A673 (cell line): ENCODE data around the gene KRCC1.

Experiments
- EZH2 ChIP-seq: fragments of 200-600 bp; sonication (generic); IDR thresholded peaks from 2 replicates; pipeline ENCODE4 v1.6.1; 2017; ENCODE audit warnings: borderline replicate concordance, low read depth, mild to moderate bottlenecking, mixed read lengths, antibody characterized with exemption, low read length; ENCODE audit not compliant: poor library complexity, severe bottlenecking
- TF ChIP-seq, protein P1 (sequence below): fragments of 300-800, 200-600 bp; sonication (generic); conservative IDR thresholded peaks from 2 replicates; pipeline ENCODE4 v1.5.1; 2017; ENCODE audit warnings: low read depth, mild to moderate bottlenecking, antibody characterized with exemption, low read length, moderate library complexity, mixed read lengths

DNA sequence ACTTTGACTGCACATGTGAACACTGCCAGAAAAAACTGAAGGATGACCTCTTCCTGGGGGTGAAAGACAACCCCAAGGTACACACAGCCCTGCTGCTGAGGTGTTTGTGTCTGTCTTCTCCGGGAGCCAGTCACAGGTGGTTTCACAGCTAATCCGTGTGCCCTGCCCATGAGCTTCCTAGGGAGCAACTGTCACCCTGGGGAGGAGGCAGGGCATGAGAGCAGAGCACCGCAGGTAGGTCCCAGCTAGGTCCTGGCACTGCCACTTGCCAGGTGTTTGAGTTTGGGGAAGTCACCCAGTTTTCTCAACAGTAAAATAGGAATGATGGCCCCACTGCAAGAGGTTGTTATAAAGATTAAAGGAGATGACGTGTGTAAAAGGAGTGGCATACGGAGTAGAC is 41.1 kb upstream of the KRCC1 start:
- TF ChIP-seq, protein P1, sequence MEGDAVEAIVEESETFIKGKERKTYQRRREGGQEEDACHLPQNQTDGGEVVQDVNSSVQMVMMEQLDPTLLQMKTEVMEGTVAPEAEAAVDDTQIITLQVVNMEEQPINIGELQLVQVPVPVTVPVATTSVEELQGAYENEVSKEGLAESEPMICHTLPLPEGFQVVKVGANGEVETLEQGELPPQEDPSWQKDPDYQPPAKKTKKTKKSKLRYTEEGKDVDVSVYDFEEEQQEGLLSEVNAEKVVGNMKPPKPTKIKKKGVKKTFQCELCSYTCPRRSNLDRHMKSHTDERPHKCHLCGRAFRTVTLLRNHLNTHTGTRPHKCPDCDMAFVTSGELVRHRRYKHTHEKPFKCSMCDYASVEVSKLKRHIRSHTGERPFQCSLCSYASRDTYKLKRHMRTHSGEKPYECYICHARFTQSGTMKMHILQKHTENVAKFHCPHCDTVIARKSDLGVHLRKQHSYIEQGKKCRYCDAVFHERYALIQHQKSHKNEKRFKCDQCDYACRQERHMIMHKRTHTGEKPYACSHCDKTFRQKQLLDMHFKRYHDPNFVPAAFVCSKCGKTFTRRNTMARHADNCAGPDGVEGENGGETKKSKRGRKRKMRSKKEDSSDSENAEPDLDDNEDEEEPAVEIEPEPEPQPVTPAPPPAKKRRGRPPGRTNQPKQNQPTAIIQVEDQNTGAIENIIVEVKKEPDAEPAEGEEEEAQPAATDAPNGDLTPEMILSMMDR: no peak
- no peak for TF ChIP-seq EZH2
